ENCODE measurements around the gene SFXN1. TPM values are rescaled to one million over a fixed set of nuclear protein-coding genes. Genes with fewer than 3 reads are reported as not detected.

Gene SFXN1
- total RNA-seq, 1 experiment from 2014 or later, result 88.3 TPM

DNA sequence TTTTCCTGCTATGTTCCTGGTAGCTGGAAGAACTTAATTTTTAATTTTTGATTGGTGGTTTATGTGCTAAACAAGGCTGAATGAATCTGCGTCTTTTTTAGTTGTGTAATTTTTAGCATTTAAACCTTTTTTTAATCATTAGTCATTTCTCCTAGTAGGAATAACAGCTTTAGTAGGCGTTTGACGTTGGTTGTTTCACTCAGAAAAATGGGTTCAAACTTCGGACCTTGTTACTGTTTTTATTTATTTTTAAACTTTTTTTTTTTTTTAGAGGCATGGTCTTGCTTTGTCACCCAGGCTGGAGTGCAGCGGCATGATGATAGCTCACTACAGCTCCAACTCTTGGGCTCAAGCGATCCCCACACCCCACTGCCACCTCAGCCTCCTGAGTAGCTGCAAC, 12.9 kb downstream of the SFXN1 start:
- ATAC-seq (no peak), DNase-seq (ENCODE audit: low read depth, low spot score) (no peak)
- ChIA-PET POLR2A (no interaction called here), CTCF (no interaction called here)
- in situ Hi-C loops (cut with HindIII; ENCODE audit: low pct_unique_long_range_greater_than_20kb, low sequenced_read_pairs), result no loop called here
- no peak overlapping the region for H3K27ac ChIP-seq (ENCODE audit: low read length)
- no peaks in the 10 kb centered on the region for H3K4me1 ChIP-seq (ENCODE audit: control insufficient read depth, insufficient read depth, low read length)
- no peak overlapping the region for H3K4me3 ChIP-seq (ENCODE audit: low read depth in 2 of 2, low read length in 2 of 2)
- no peaks in the 10 kb centered on the region for H3K9me3 ChIP-seq (ENCODE audit: control insufficient read depth, insufficient read depth, low read depth, low read length)
- intact Hi-C loops (cut with micrococcal nuclease; ENCODE audit: unreplicated experiment), result no loop called here
- BruUV-seq (replicated peaks), result no TSS peak
- H3K27me3 ChIP-seq (ENCODE audit: control insufficient read depth, insufficient read depth, low read length), result no peaks in the 10 kb centered on the region
- peaks cover 14% of the 10 kb centered on the region for H3K36me3 ChIP-seq (ENCODE audit: control insufficient read depth, insufficient read depth, low read length)
- TF ChIP-seq SIN3A (IDR thresholded peaks at IDR 0.05; ENCODE audit: borderline replicate concordance, insufficient read depth, low read depth, low read length), result no peak
- no peak for TF ChIP-seq TCF7L2 (IDR thresholded peaks at IDR 0.05; ENCODE audit: low read depth, low read length)
- no peak for TF ChIP-seq POLR2AphosphoS5 (IDR thresholded peaks at IDR 0.05; ENCODE audit: low read depth, low read length)
- no peak for TF ChIP-seq REST (IDR thresholded peaks at IDR 0.05; ENCODE audit: insufficient read depth in 1 of 2, low read depth in 2 of 2, low read length in 1 of 2)
- TF ChIP-seq, protein P1, sequence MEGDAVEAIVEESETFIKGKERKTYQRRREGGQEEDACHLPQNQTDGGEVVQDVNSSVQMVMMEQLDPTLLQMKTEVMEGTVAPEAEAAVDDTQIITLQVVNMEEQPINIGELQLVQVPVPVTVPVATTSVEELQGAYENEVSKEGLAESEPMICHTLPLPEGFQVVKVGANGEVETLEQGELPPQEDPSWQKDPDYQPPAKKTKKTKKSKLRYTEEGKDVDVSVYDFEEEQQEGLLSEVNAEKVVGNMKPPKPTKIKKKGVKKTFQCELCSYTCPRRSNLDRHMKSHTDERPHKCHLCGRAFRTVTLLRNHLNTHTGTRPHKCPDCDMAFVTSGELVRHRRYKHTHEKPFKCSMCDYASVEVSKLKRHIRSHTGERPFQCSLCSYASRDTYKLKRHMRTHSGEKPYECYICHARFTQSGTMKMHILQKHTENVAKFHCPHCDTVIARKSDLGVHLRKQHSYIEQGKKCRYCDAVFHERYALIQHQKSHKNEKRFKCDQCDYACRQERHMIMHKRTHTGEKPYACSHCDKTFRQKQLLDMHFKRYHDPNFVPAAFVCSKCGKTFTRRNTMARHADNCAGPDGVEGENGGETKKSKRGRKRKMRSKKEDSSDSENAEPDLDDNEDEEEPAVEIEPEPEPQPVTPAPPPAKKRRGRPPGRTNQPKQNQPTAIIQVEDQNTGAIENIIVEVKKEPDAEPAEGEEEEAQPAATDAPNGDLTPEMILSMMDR (IDR thresholded peaks at IDR 0.05), result no peak

DNA sequence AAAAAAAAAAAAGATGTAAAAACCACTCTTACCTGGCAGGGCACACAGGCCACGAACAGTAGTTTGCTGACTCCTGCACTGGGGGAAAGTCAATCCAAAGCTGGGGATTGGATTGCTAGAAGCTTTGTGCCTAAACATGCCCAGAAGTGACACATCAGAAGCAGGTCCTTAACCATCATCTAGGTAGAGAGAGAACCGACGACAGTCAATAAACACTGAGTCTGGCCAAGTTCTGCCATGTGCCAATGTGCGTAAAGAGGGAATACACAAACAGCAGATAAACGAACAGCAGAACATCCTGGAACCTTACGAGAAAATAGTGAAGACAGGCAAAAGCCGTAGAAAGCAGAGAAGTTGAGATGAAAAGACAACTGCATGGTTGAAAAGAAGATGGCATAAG, 14.9 kb downstream of the SFXN1 start:
- DNase-seq (ENCODE audit: low read depth, low spot score) (no peak), ATAC-seq (no peak)
- Histone ChIP-seq H3K27ac (ENCODE audit: low read length) (no peak overlapping the region), H3K4me1 (ENCODE audit: control insufficient read depth, insufficient read depth, low read length) (no peaks in the 10 kb centered on the region), H3K27me3 (ENCODE audit: control insufficient read depth, insufficient read depth, low read length) (no peaks in the 10 kb centered on the region), H3K9me3 (ENCODE audit: control insufficient read depth, insufficient read depth, low read depth, low read length) (no peaks in the 10 kb centered on the region), H3K4me3 (ENCODE audit: low read depth in 2 of 2, low read length in 2 of 2) (no peak overlapping the region), H3K36me3 (ENCODE audit: control insufficient read depth, insufficient read depth, low read length) (peaks cover 25% of the 10 kb centered on the region)
- intact Hi-C loops (cut with micrococcal nuclease; ENCODE audit: unreplicated experiment) (no loop called here), in situ Hi-C loops (cut with HindIII; ENCODE audit: low pct_unique_long_range_greater_than_20kb, low sequenced_read_pairs) (no loop called here)
- POLR2A ChIA-PET, result no interaction called here
- CTCF ChIA-PET, result no interaction called here
- BruUV-seq (replicated peaks), result no TSS peak
- TF ChIP-seq POLR2AphosphoS5 (IDR thresholded peaks at IDR 0.05; ENCODE audit: low read depth, low read length) (no peak), SIN3A (IDR thresholded peaks at IDR 0.05; ENCODE audit: borderline replicate concordance, insufficient read depth, low read depth, low read length) (no peak), REST (IDR thresholded peaks at IDR 0.05; ENCODE audit: insufficient read depth in 1 of 2, low read depth in 2 of 2, low read length in 1 of 2) (no peak), TCF7L2 (IDR thresholded peaks at IDR 0.05; ENCODE audit: low read depth, low read length) (no peak)
- TF ChIP-seq, protein P1 (IDR thresholded peaks at IDR 0.05), result no peak
